HG03442 (cell line): Measurements from ENCODE around the gene MRPL36.
"Not testable (repeated sequence)": the region's sequence is repeated elsewhere in the genome, so short reads cannot be mapped to it uniquely, and the experiment has no call there.

Experiments used
- ATAC-seq: cut with Tn5 transposase; IDR thresholded peaks from one replicate; pipeline ENCODE4 v1.9.1; 2021; ENCODE audit warnings: mild to moderate bottlenecking, moderate library complexity; ENCODE audit not compliant: unreplicated experiment

Gene MRPL36

GRCh38 chr5:1832511-1833250 is 33.0 kb upstream of the MRPL36 start:
- no peak for ATAC-seq

GRCh38 chr5:1831677-1832313 is 32.2 kb upstream of the MRPL36 start:
- no peak for ATAC-seq

GRCh38 chr5:1831257-1831656 is 31.6 kb upstream of the MRPL36 start:
- ATAC-seq, result no peak

GRCh38 chr5:1830571-1831228 is 31.1 kb upstream of the MRPL36 start:
- no peak for ATAC-seq

- no peak for ATAC-seq
Measured at GRCh38 chr5:1827886-1828397, 28.3 kb upstream of the MRPL36 start.

GRCh38 chr5:1827025-1827885 is 27.6 kb upstream of the MRPL36 start:
- ATAC-seq, result no peak

- ATAC-seq, result no peak
Measured at GRCh38 chr5:1826235-1826980, 26.8 kb upstream of the MRPL36 start.

GRCh38 chr5:1824903-1825841 is 25.5 kb upstream of the MRPL36 start:
- no peak for ATAC-seq

GRCh38 chr5:1824109-1824821 is 24.6 kb upstream of the MRPL36 start:
- no peak for ATAC-seq

GRCh38 chr5:1823381-1824034 is 23.9 kb upstream of the MRPL36 start:
- no peak for ATAC-seq

- no peak for ATAC-seq
Measured at GRCh38 chr5:1821862-1822261, 22.2 kb upstream of the MRPL36 start.

GRCh38 chr5:1820926-1821325 is 21.3 kb upstream of the MRPL36 start:
- no peak for ATAC-seq

GRCh38 chr5:1820381-1820780 is 20.7 kb upstream of the MRPL36 start:
- no peak for ATAC-seq

GRCh38 chr5:1819458-1819857 is 19.8 kb upstream of the MRPL36 start:
- ATAC-seq, result no peak

- no peak for ATAC-seq
Measured at GRCh38 chr5:1818784-1819183, 19.1 kb upstream of the MRPL36 start.

GRCh38 chr5:1817261-1818043 is 17.8 kb upstream of the MRPL36 start:
- no peak for ATAC-seq

GRCh38 chr5:1816495-1817089 is 17.0 kb upstream of the MRPL36 start:
- ATAC-seq, result not testable (repeated sequence)
